OCI-LY3 (cell line): Measurements from ENCODE around the gene PCYT2.

ENCODE experiments used
- H2AFZ ChIP-seq: fragments of 200-600, 300-600 bp; shearing (Covaris generic); 2 replicates; pipeline ENCODE4 v1.6.0; 2014; ENCODE audit warnings: antibody characterized with exemption, low read depth, low read length
- H3K27ac ChIP-seq: fragments of 200-600, 300-600 bp; sonication (generic); 2 replicates; pipeline ENCODE4 v1.5.1; 2014; ENCODE audit warnings: mild to moderate bottlenecking, low read length, moderate library complexity, mixed read lengths
- H3K27me3 ChIP-seq: fragments of 200-600, 300-600 bp; sonication (generic); 2 replicates; pipeline ENCODE4 v1.6.1; 2014; ENCODE audit warnings: low read depth, low read length, mixed read lengths
- H3K36me3 ChIP-seq: fragments of 200-600, 300-600 bp; sonication (generic); replicated peaks from 2 replicates; pipeline ENCODE3; 2014; ENCODE audit warnings: low read depth, low read length, mixed read lengths
- H3K4me1 ChIP-seq: fragments of 300-600, 200-600 bp; sonication (generic); 2 replicates; pipeline ENCODE4 v1.6.1; 2014; ENCODE audit warnings: low read length, mixed read lengths
- H3K4me2 ChIP-seq: fragments of 200-600, 300-600 bp; sonication (generic); 2 replicates; pipeline ENCODE4 v1.6.1; 2014; ENCODE audit warnings: low read length, mixed read lengths
- H3K4me3 ChIP-seq: fragments of 300-600, 200-600 bp; sonication (generic); 2 replicates; pipeline ENCODE4 v1.5.1; 2014; ENCODE audit warnings: antibody characterized with exemption, mild to moderate bottlenecking, low read length, moderate library complexity
- H3K79me2 ChIP-seq: fragments of 300-600, 200-600 bp; shearing (Covaris generic); 2 replicates; pipeline ENCODE4 v1.6.1; 2014; ENCODE audit warnings: mild to moderate bottlenecking, low read length, mixed read lengths
- H3K9ac ChIP-seq: fragments of 300-600, 200-600 bp; shearing (Covaris generic); 2 replicates; pipeline ENCODE4 v1.6.0; 2014; ENCODE audit warnings: mild to moderate bottlenecking, low read length, moderate library complexity
- H3K9me3 ChIP-seq: fragments of 200-600, 300-600 bp; shearing (Covaris generic); 2 replicates; pipeline ENCODE4 v1.6.1; 2014; ENCODE audit warnings: low read length, mixed read lengths; ENCODE audit not compliant: insufficient read depth
- H4K20me1 ChIP-seq: fragments of 200-600, 300-600 bp; sonication (generic); 2 replicates; pipeline ENCODE4 v1.6.1; 2016; ENCODE audit warnings: low read length, mixed read lengths; ENCODE audit not compliant: insufficient read depth
- EZH2phosphoT487 ChIP-seq: fragments of 200-600 bp; shearing (Covaris generic); IDR thresholded peaks from 2 replicates; pipeline ENCODE4 v1.6.1; 2018; ENCODE audit warnings: antibody characterized with exemption, mixed run types, low read depth
- TF ChIP-seq, protein P1 (sequence below): fragments of 200-600, 300-600 bp; sonication (generic); IDR thresholded peaks from 2 replicates; pipeline ENCODE4 v1.5.1; 2014; ENCODE audit warnings: antibody characterized with exemption, low read length, low read depth

PCYT2 gene

DNA sequence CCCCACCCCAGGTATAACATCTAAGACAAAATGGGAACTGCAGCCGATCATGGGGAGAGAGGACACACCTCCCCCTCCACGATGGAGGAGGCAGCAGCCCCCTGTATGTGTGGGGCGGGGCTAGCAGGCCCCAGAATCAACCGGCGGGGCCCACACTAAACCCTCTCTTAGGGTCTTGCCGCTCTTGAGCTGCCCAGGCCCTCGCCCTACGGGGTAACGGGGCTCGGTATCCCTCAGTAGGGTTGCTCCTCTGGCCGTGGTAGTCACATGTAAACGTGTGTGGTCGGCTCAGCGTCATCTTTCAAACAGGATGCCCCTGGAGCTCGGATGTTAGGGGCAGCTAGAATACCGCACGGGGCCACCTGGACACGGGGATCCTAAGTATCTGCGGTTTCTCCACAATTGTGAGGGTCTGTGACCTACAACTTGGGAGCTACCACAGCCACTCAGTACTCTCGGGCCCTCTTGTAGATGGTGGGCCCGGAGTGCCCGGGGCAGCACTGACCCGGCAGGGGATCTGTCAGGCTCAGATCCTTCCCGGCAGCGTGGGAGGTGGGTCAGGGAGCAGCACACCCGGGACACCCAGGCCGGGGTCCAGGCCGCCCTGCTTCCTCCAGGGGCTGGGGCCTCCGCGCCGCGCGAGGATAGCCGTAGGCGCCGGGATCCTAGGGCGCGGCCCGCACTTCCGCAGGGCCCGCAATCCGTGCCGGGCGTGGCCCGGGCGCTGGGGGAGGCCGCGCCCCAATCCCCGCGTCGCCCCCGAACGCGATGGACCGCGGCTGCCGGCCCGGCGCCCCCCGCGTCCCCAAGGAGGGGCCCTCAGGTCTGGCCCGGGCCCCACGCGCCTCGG lies 40.8 kb downstream of the PCYT2 start:
- H3K4me1 ChIP-seq = peaks cover 35% of the 10 kb centered on the region

DNA sequence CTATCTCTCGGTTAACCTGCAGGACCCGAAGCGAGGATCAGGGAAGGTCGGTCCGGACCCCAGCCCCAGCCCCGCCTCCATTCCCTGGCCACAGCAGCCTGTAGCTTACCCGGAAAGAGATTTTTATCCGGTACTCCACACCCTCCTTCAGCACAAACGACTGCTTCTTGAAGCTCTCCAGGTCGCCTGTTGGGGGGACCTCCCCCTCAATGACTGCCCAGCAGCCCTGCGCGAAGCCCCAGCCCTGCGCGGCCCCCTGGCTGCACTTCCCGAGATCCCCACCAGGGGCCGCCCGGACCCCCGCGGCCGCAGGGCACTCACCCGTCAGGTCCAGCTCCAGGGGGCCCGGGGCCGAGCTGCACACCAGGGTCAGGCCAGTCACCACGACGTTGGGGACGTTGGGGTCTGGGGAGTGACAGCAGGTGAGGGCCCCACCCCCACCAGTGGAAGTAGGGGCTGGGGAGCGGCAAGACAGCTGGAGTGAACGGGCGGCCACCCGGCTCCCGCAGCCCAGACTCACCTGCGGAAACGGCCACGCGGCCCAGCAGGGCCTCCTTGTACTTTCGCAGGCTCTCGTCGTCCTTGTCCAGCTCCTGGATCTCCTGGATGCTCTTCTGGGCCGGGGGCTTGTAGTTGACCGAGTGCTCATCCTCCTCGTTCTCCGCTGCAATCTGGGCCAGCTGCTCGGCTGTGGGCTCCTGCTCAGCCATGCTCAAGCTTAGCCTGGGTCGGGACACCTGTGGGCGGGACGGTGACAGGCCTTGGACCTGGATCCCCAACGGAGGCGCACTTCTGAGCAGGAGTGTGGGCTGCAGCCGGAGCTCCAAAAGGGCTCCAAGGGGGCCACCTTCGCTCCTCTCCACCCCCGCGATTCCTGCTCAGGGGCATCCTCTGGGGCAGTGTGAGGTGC lies 41.7 kb downstream of the PCYT2 start:
- Histone ChIP-seq H3K36me3 (peaks cover 33% of the 10 kb centered on the region), H4K20me1 (peaks cover 25% of the 10 kb centered on the region)

More for the DNA sequence above, 40.8 kb downstream of the PCYT2 start:
- Histone ChIP-seq H4K20me1 (peaks cover 25% of the 10 kb centered on the region), H3K27ac (peak overlapping the region; percentile 83), H3K27me3 (no peaks in the 10 kb centered on the region), H3K9me3 (no peaks in the 10 kb centered on the region), H3K36me3 (peaks cover 32% of the 10 kb centered on the region), H3K79me2 (peaks cover 43% of the 10 kb centered on the region), H3K4me2 (peak overlapping the region; percentile 94), H3K9ac (peak overlapping the region; percentile 97), H3K4me3 (peak overlapping the region; percentile 80), H2AFZ (no peak overlapping the region)
- no peak for TF ChIP-seq EZH2phosphoT487
- TF ChIP-seq, protein P1, sequence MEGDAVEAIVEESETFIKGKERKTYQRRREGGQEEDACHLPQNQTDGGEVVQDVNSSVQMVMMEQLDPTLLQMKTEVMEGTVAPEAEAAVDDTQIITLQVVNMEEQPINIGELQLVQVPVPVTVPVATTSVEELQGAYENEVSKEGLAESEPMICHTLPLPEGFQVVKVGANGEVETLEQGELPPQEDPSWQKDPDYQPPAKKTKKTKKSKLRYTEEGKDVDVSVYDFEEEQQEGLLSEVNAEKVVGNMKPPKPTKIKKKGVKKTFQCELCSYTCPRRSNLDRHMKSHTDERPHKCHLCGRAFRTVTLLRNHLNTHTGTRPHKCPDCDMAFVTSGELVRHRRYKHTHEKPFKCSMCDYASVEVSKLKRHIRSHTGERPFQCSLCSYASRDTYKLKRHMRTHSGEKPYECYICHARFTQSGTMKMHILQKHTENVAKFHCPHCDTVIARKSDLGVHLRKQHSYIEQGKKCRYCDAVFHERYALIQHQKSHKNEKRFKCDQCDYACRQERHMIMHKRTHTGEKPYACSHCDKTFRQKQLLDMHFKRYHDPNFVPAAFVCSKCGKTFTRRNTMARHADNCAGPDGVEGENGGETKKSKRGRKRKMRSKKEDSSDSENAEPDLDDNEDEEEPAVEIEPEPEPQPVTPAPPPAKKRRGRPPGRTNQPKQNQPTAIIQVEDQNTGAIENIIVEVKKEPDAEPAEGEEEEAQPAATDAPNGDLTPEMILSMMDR = no peak

DNA sequence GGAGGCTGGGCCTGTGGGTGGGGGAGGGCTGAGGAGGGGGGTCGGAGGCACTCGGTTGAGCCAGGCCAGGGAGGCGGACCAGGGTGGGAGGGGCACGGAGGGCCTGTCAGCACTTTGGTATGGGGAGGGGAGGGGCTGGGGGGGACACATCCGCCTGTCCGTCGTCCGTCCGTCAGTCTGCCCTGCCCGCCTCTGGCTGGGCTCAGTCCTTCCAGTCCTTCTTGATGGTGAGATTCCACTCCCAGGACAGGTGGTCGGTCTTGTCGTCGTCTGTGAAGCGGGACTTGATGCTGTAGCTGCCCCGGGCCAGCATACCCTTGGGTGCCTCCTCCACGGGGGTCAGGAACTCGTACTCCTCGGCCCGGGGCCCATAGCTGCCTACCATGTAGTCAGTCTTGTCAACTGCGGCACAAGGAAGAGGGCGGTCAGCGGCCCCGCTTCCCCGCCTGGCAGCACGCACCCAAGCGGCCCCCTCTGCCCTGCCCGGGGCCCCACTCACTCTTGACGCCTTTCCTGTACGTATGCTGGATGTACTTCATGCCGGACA lies 42.5 kb downstream of the PCYT2 start:
- no peaks in the 10 kb centered on the region for H3K27me3 ChIP-seq
- H3K79me2 ChIP-seq = peaks cover 51% of the 10 kb centered on the region
- H3K4me3 ChIP-seq = peak overlapping the region; percentile 80; the same call in 1 of the 2 replicates
- H3K4me2 ChIP-seq = peak overlapping the region; percentile 94
- no peaks in the 10 kb centered on the region for H3K9me3 ChIP-seq
- no peak overlapping the region for H2AFZ ChIP-seq
- H3K4me1 ChIP-seq = peaks cover 34% of the 10 kb centered on the region
- peak overlapping the region; percentile 52 for H3K27ac ChIP-seq
- H3K9ac ChIP-seq = no peak overlapping the region
- TF ChIP-seq EZH2phosphoT487 = no peak
- TF ChIP-seq, protein P1 = no peak
- peaks cover 34% of the 10 kb centered on the region for H3K36me3 ChIP-seq
- H4K20me1 ChIP-seq = peaks cover 25% of the 10 kb centered on the region

More for the DNA sequence above, 41.7 kb downstream of the PCYT2 start:
- Histone ChIP-seq H3K27ac (peak overlapping the region; percentile 83), H3K9me3 (no peaks in the 10 kb centered on the region), H3K9ac (peak overlapping the region; percentile 97), H3K79me2 (peaks cover 44% of the 10 kb centered on the region), H3K4me3 (peak overlapping the region; percentile 80), H3K27me3 (no peaks in the 10 kb centered on the region), H3K4me2 (peak overlapping the region; percentile 94), H2AFZ (no peak overlapping the region), H3K4me1 (peaks cover 35% of the 10 kb centered on the region)
- no peak for TF ChIP-seq EZH2phosphoT487
- TF ChIP-seq, protein P1 = peak; percentile 61
